Uterus (tissue), 2 donors: Measurements from ENCODE around the gene CCSER1.

ENCODE experiments used
- CTCF ChIP-seq, 4 experiments: fragments of 200-600 bp in 2 of 4; fragments of 450-650 bp in 2 of 4; sonication (generic) in 2 of 4; IDR thresholded peaks; one replicate each; pipeline ENCODE4 v1.5.1; 2016 to 2019; ENCODE audit warnings: antibody characterized with exemption in 4 of 4, mild to moderate bottlenecking in 2 of 4, moderate library complexity in 1 of 4
- POLR2A ChIP-seq, 2 donors: fragments of 450-650 bp; IDR thresholded peaks; one replicate each; pipeline ENCODE4 v1.6.1; 2016; ENCODE audit warnings: antibody characterized with exemption in 2 of 2, mild to moderate bottlenecking in 1 of 2, moderate library complexity in 1 of 2

GRCh38 chr4:91485415-91485814 lies 1358.2 kb downstream of the CCSER1 start:
- no peak for TF ChIP-seq CTCF (IDR thresholded peaks at IDR 0.05)
- no peak for TF ChIP-seq POLR2A (IDR thresholded peaks at IDR 0.05)
